Endodermal cell (in vitro differentiated cells): ENCODE data around the gene LRRC1. TPM values are rescaled to one million over a fixed set of nuclear protein-coding genes. Genes with fewer than 3 reads are reported as not detected.

Experiments used
- DNase-seq: peaks from one replicate; pipeline ENCODE4 v3.0.0-alpha.2; 2017
- H3K27ac ChIP-seq: 2 replicates; pipeline ENCODE4 v1.5.1; 2013; ENCODE audit warnings: mild to moderate bottlenecking, low read depth, low read length, moderate library complexity
- H3K27me3 ChIP-seq: 2 replicates; pipeline ENCODE4 v1.6.1; 2013; ENCODE audit warnings: mild to moderate bottlenecking, low read length, moderate library complexity; ENCODE audit not compliant: insufficient read depth, control insufficient read depth, poor library complexity, severe bottlenecking
- H3K36me3 ChIP-seq: 2 replicates; pipeline ENCODE4 v1.7.0; 2013; ENCODE audit warnings: mild to moderate bottlenecking, low read length, moderate library complexity; ENCODE audit not compliant: control insufficient read depth, insufficient read depth
- H3K4me1 ChIP-seq: one replicate; pipeline ENCODE4 v1.7.0; 2013; ENCODE audit warnings: low read length; ENCODE audit not compliant: control insufficient read depth, insufficient read depth
- H3K4me3 ChIP-seq: 2 replicates; pipeline ENCODE4 v1.5.1; 2013; ENCODE audit warnings: mild to moderate bottlenecking, low read length, moderate library complexity
- H3K9ac ChIP-seq: 2 replicates; pipeline ENCODE4 v1.6.1; 2013; ENCODE audit warnings: mild to moderate bottlenecking, low read length, moderate library complexity; ENCODE audit not compliant: poor library complexity, severe bottlenecking; ENCODE audit errors: extremely low read depth
- H3K9me3 ChIP-seq: 2 replicates; pipeline ENCODE4 v1.6.1; 2013; ENCODE audit warnings: mild to moderate bottlenecking, low read length, moderate library complexity; ENCODE audit not compliant: control insufficient read depth
- H3K27ac Mint-ChIP-seq: 2 replicates; pipeline ENCODE4 v1.8.0; 2020; ENCODE audit warnings: mixed read lengths
- H3K27me3 Mint-ChIP-seq: 2 replicates; pipeline ENCODE4 v1.8.0; 2021; ENCODE audit warnings: mild to moderate bottlenecking, mixed read lengths; ENCODE audit not compliant: insufficient read depth
- H3K36me3 Mint-ChIP-seq: 2 replicates; pipeline ENCODE4 v1.8.0; 2020; ENCODE audit warnings: low read depth, mixed read lengths
- H3K4me1 Mint-ChIP-seq: 2 replicates; pipeline ENCODE4 v1.8.0; 2020; ENCODE audit warnings: mixed read lengths
- H3K4me3 Mint-ChIP-seq: 2 replicates; pipeline ENCODE4 v1.8.0; 2020; ENCODE audit warnings: mild to moderate bottlenecking, moderate library complexity, mixed read lengths
- H3K9me3 Mint-ChIP-seq: 2 replicates; pipeline ENCODE4 v1.8.0; 2020; ENCODE audit warnings: mild to moderate bottlenecking, mixed read lengths
- CTCF ChIP-seq: fragments of 200-600 bp; sonication (generic); conservative IDR thresholded peaks from 2 replicates; pipeline ENCODE4 v1.5.0; 2021; ENCODE audit warnings: antibody characterized with exemption, mild to moderate bottlenecking
- WGBS, 2 experiments: methylation state at CpG; one replicate each; pipeline versions ENCODE4 v1.1.5 to v1.1.7; 2013; ENCODE audit warnings: missing lambda C conversion rate in 2 of 2, mixed read lengths in 1 of 2; ENCODE audit not compliant: insufficient coverage in 1 of 2, insufficient read length in 1 of 2; 5-methylcytosine and 5-hydroxymethylcytosine counted together
- total RNA-seq, 2 donors: library from RNA; stranded (reverse); fragmentation: NEBNext Ultra II Directional in 1 of 2; extraction: Animal tissue kit (Norgen Biotek cat#: 25700) in 1 of 2; gene quantifications; 2 replicates in 1 of 2; 3 replicates in 1 of 2; pipeline ENCODE4 v1.2.1, GENCODE V29; 2021

LRRC1 gene
- total RNA-seq, 2 donors from 2014 or later, result 14.1 to 15.3 TPM

- Histone ChIP-seq H3K9ac (peak overlapping the region; percentile 70), H3K4me1 (peaks cover 7% of the 10 kb centered on the region), H3K27me3 (peaks cover 26% of the 10 kb centered on the region), H3K27ac (no peak overlapping the region), H3K4me3 (peak overlapping the region; percentile 93), H3K9me3 (no peaks in the 10 kb centered on the region), H3K36me3 (no peaks in the 10 kb centered on the region)
- no peak for TF ChIP-seq CTCF
- DNase-seq, result no peak
- Mint-ChIP-seq H3K36me3 (no peaks in the 10 kb centered on the region), H3K4me3 (peak overlapping the region; percentile 93), H3K9me3 (no peaks in the 10 kb centered on the region), H3K27ac (no peak overlapping the region), H3K4me1 (peaks cover 19% of the 10 kb centered on the region), H3K27me3 (peaks cover 34% of the 10 kb centered on the region)
- WGBS, 2 experiments, result 89 to 90% methylated on average over 5 of the region's 5 CpGs
These were observed 2.0 kb downstream of the LRRC1 start for GRCh38 chr6:53796791-53797190.

- H3K4me1 Mint-ChIP-seq, result peaks cover 19% of the 10 kb centered on the region
- H3K9ac ChIP-seq, result no peak overlapping the region
- H3K27ac ChIP-seq, result no peak overlapping the region
- H3K4me3 Mint-ChIP-seq, result peak overlapping the region; percentile 93
- H3K27me3 ChIP-seq, result peaks cover 26% of the 10 kb centered on the region
- H3K36me3 Mint-ChIP-seq, result no peaks in the 10 kb centered on the region
- peaks cover 7% of the 10 kb centered on the region for H3K4me1 ChIP-seq
- 93 to 100% methylated on average over 1 to 2 of the region's 2 CpGs for WGBS, 2 experiments
- peaks cover 34% of the 10 kb centered on the region for H3K27me3 Mint-ChIP-seq
- H3K4me3 ChIP-seq, result peak overlapping the region; percentile 93
- TF ChIP-seq CTCF, result no peak
- no peaks in the 10 kb centered on the region for H3K36me3 ChIP-seq
- H3K9me3 ChIP-seq, result no peaks in the 10 kb centered on the region
- DNase-seq, result no peak
- no peaks in the 10 kb centered on the region for H3K9me3 Mint-ChIP-seq
- H3K27ac Mint-ChIP-seq, result no peak overlapping the region
These were observed 2.5 kb downstream of the LRRC1 start for GRCh38 chr6:53797304-53797703.

DNA sequence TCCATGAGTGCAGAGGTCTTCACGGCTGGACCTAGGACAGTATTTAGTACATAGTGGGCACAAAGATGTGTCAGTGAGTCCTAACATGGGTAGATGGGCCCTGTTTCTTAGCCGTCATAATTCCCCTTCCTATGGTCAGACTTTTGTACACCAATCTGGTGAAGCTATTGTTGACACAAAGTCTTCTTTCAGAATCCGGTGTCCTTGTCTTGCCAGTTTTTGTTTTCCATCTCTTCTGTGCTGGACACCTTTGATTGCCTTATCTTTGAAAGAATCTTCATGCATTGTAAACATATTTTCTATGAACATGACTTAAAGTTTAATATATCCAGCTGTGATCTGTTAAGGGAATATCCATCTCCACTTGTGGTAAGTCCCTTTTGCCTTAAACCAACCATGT lies 4.5 kb downstream of the LRRC1 start:
- no peaks in the 10 kb centered on the region for H3K9me3 Mint-ChIP-seq
- H3K27me3 Mint-ChIP-seq, result peaks cover 31% of the 10 kb centered on the region
- no peaks in the 10 kb centered on the region for H3K9me3 ChIP-seq
- H3K4me1 ChIP-seq, result peaks cover 7% of the 10 kb centered on the region
- no peaks in the 10 kb centered on the region for H3K36me3 ChIP-seq
- H3K4me1 Mint-ChIP-seq, result peaks cover 21% of the 10 kb centered on the region
- no peak overlapping the region for H3K9ac ChIP-seq
- H3K27ac Mint-ChIP-seq, result no peak overlapping the region
- H3K27ac ChIP-seq, result no peak overlapping the region
- no peak overlapping the region for H3K4me3 ChIP-seq
- WGBS, 2 experiments, result 93 to 94% methylated on average over 3 of the region's 3 CpGs
- peaks cover 18% of the 10 kb centered on the region for H3K27me3 ChIP-seq
- TF ChIP-seq CTCF, result no peak
- H3K4me3 Mint-ChIP-seq, result no peak overlapping the region
- DNase-seq, result no peak
- H3K36me3 Mint-ChIP-seq, result no peaks in the 10 kb centered on the region
